ENCODE data around the gene OR8G5.

OR8G5 gene

GRCh38 chr11:124315052-124315451 is 58.9 kb downstream of the OR8G5 start:
- no peaks in the 10 kb centered on the region for H3K27me3 ChIP-seq (ENCODE audit: control insufficient read depth in 1 of 2, insufficient read depth in 2 of 2, low read length in 2 of 2)
- no peak overlapping the region for H3K9ac ChIP-seq (ENCODE audit: low read length in 2 of 2)
- H3K36me3 ChIP-seq (ENCODE audit: control insufficient read depth in 2 of 2, insufficient read depth in 2 of 2, low read length in 2 of 2): no peaks in the 10 kb centered on the region
- no peaks in the 10 kb centered on the region for H3K9me3 ChIP-seq (ENCODE audit: control insufficient read depth in 2 of 2, low read length in 2 of 2)
- no peak overlapping the region for H3K27ac ChIP-seq (ENCODE audit: low read length)
- no peaks in the 10 kb centered on the region for H3K4me1 ChIP-seq (ENCODE audit: control insufficient read depth, insufficient read depth, low read length)
- no peak overlapping the region for H3K4me3 ChIP-seq (ENCODE audit: low read length in 2 of 2)
